ENCODE data around the gene TMC1.

GRCh38 chr9:72749276-72749675, 227.9 kb downstream of the TMC1 start:
- no peak for TF ChIP-seq CTCF (IDR thresholded peaks at IDR 0.05; ENCODE audit: low read depth, low read length, poor library complexity, severe bottlenecking)
- TF ChIP-seq EZH2phosphoT487 (IDR thresholded peaks at IDR 0.05; ENCODE audit: borderline replicate concordance, low read length): no peak
